Activated CD4-positive, alpha-beta T cell treated with anti-CD3 and anti-CD28 coated beads for 48 hours (primary cell): ENCODE measurements around the gene WFS1.
A peak's percentile ranks its signal among the peaks of the same experiment; 100 is the strongest.

Experiments
- DNase-seq: peaks from one replicate; pipeline ENCODE4 v3.0.0-alpha.2; 2020

Gene WFS1

GRCh38 chr4:6327220-6327917, 57.7 kb downstream of the WFS1 start:
- DNase-seq, result peak; percentile 86

GRCh38 chr4:6328526-6328925, 58.9 kb downstream of the WFS1 start:
- no peak for DNase-seq

- no peak for DNase-seq
Measured at GRCh38 chr4:6329478-6330383, 60.1 kb downstream of the WFS1 start.

GRCh38 chr4:6330384-6330767, 60.7 kb downstream of the WFS1 start:
- DNase-seq, result no peak

- peak; percentile 55 for DNase-seq
Measured at GRCh38 chr4:6331018-6331417, 61.4 kb downstream of the WFS1 start.

GRCh38 chr4:6331468-6331867, 61.8 kb downstream of the WFS1 start:
- DNase-seq, result no peak

GRCh38 chr4:6332042-6332668, 62.5 kb downstream of the WFS1 start:
- DNase-seq, result peak; percentile 35

GRCh38 chr4:6332669-6333050, 63.0 kb downstream of the WFS1 start:
- DNase-seq, result no peak

- peak; percentile 45 for DNase-seq
Measured at GRCh38 chr4:6333301-6334202, 63.9 kb downstream of the WFS1 start.

- DNase-seq, result no peak
Measured at GRCh38 chr4:6334203-6334887, 64.7 kb downstream of the WFS1 start.

GRCh38 chr4:6335040-6335590, 65.5 kb downstream of the WFS1 start:
- DNase-seq, result no peak

GRCh38 chr4:6336166-6336565, 66.5 kb downstream of the WFS1 start:
- DNase-seq, result no peak

- no peak for DNase-seq
Measured at GRCh38 chr4:6337331-6337935, 67.8 kb downstream of the WFS1 start.

- no peak for DNase-seq
Measured at GRCh38 chr4:6338175-6338950, 68.7 kb downstream of the WFS1 start.

GRCh38 chr4:6338951-6339817, 69.5 kb downstream of the WFS1 start:
- no peak for DNase-seq

GRCh38 chr4:6339818-6340445, 70.3 kb downstream of the WFS1 start:
- DNase-seq, result no peak

GRCh38 chr4:6340446-6341015, 70.9 kb downstream of the WFS1 start:
- DNase-seq, result no peak

GRCh38 chr4:6341696-6342095, 72.0 kb downstream of the WFS1 start:
- no peak for DNase-seq
